ENCODE data around the gene NANP. TPM values are rescaled to one million over a fixed set of nuclear protein-coding genes. Genes with fewer than 3 reads are reported as not detected.

NANP gene
- total and polyA plus RNA-seq, 9 of the 15 experiments (the other 6 are each of a cell fraction or from before 2014, with no cell fraction given): 5.4 to 8.4 (median 6.9) TPM

DNA sequence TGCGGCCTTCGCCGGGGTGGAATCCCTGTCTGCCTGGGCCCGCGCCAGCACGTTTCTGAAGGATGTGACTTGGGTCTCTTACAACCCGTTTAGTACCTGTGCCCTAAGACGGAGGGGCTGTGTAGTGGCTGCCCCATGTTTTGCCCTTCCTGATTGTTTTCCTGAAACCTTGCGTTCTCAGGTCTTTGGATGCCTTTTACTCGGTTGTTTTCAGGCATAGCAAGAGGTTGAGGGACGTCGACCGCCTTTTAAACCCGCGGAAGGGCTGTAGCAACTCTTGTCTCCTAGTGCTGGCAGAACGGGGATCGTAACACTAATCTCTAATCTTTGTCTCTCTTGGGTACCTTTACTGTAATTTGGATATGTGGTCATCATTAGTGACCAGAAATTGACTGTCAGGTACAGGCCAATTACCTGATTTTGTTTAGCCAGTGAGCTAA, 706 bp upstream of the NANP start (continued):
- TF ChIP-seq BRD4 (IDR thresholded peaks at IDR 0.05) (peak; percentile 54; the same call in 1 of the 2 replicates), MTA1 (IDR thresholded peaks at IDR 0.05; ENCODE audit: borderline replicate concordance) (no peak), ZNF347 (CRISPR knock-in tag; IDR thresholded peaks at IDR 0.05; ENCODE audit: low read depth) (no peak), ZNF3 (CRISPR knock-in tag; IDR thresholded peaks at IDR 0.05) (no peak), FOXA3 (CRISPR knock-in tag; conservative IDR thresholded peaks at IDR 0.05 in 1 of 2, IDR thresholded peaks at IDR 0.05 in 1 of 2) (no peak), TCF7 (IDR thresholded peaks at IDR 0.05; ENCODE audit: borderline replicate concordance) (no peak), U2AF1 (optimal IDR thresholded peaks at IDR 0.05; ENCODE audit: low read depth, low read length) (no peak), TSHZ1 (CRISPR knock-in tag; IDR thresholded peaks at IDR 0.05) (no peak)
- TF ChIP-seq, protein P1, sequence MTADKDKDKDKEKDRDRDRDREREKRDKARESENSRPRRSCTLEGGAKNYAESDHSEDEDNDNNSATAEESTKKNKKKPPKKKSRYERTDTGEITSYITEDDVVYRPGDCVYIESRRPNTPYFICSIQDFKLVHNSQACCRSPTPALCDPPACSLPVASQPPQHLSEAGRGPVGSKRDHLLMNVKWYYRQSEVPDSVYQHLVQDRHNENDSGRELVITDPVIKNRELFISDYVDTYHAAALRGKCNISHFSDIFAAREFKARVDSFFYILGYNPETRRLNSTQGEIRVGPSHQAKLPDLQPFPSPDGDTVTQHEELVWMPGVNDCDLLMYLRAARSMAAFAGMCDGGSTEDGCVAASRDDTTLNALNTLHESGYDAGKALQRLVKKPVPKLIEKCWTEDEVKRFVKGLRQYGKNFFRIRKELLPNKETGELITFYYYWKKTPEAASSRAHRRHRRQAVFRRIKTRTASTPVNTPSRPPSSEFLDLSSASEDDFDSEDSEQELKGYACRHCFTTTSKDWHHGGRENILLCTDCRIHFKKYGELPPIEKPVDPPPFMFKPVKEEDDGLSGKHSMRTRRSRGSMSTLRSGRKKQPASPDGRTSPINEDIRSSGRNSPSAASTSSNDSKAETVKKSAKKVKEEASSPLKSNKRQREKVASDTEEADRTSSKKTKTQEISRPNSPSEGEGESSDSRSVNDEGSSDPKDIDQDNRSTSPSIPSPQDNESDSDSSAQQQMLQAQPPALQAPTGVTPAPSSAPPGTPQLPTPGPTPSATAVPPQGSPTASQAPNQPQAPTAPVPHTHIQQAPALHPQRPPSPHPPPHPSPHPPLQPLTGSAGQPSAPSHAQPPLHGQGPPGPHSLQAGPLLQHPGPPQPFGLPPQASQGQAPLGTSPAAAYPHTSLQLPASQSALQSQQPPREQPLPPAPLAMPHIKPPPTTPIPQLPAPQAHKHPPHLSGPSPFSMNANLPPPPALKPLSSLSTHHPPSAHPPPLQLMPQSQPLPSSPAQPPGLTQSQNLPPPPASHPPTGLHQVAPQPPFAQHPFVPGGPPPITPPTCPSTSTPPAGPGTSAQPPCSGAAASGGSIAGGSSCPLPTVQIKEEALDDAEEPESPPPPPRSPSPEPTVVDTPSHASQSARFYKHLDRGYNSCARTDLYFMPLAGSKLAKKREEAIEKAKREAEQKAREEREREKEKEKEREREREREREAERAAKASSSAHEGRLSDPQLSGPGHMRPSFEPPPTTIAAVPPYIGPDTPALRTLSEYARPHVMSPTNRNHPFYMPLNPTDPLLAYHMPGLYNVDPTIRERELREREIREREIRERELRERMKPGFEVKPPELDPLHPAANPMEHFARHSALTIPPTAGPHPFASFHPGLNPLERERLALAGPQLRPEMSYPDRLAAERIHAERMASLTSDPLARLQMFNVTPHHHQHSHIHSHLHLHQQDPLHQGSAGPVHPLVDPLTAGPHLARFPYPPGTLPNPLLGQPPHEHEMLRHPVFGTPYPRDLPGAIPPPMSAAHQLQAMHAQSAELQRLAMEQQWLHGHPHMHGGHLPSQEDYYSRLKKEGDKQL (CRISPR knock-in tag; IDR thresholded peaks at IDR 0.05; ENCODE audit: borderline replicate concordance): no peak
- TF ChIP-seq, protein P2, sequence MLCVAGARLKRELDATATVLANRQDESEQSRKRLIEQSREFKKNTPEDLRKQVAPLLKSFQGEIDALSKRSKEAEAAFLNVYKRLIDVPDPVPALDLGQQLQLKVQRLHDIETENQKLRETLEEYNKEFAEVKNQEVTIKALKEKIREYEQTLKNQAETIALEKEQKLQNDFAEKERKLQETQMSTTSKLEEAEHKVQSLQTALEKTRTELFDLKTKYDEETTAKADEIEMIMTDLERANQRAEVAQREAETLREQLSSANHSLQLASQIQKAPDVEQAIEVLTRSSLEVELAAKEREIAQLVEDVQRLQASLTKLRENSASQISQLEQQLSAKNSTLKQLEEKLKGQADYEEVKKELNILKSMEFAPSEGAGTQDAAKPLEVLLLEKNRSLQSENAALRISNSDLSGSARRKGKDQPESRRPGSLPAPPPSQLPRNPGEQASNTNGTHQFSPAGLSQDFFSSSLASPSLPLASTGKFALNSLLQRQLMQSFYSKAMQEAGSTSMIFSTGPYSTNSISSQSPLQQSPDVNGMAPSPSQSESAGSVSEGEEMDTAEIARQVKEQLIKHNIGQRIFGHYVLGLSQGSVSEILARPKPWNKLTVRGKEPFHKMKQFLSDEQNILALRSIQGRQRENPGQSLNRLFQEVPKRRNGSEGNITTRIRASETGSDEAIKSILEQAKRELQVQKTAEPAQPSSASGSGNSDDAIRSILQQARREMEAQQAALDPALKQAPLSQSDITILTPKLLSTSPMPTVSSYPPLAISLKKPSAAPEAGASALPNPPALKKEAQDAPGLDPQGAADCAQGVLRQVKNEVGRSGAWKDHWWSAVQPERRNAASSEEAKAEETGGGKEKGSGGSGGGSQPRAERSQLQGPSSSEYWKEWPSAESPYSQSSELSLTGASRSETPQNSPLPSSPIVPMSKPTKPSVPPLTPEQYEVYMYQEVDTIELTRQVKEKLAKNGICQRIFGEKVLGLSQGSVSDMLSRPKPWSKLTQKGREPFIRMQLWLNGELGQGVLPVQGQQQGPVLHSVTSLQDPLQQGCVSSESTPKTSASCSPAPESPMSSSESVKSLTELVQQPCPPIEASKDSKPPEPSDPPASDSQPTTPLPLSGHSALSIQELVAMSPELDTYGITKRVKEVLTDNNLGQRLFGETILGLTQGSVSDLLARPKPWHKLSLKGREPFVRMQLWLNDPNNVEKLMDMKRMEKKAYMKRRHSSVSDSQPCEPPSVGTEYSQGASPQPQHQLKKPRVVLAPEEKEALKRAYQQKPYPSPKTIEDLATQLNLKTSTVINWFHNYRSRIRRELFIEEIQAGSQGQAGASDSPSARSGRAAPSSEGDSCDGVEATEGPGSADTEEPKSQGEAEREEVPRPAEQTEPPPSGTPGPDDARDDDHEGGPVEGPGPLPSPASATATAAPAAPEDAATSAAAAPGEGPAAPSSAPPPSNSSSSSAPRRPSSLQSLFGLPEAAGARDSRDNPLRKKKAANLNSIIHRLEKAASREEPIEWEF (CRISPR knock-in tag; IDR thresholded peaks at IDR 0.05): no peak; the same call in 1 of the 2 replicates
- TF ChIP-seq, protein P3, sequence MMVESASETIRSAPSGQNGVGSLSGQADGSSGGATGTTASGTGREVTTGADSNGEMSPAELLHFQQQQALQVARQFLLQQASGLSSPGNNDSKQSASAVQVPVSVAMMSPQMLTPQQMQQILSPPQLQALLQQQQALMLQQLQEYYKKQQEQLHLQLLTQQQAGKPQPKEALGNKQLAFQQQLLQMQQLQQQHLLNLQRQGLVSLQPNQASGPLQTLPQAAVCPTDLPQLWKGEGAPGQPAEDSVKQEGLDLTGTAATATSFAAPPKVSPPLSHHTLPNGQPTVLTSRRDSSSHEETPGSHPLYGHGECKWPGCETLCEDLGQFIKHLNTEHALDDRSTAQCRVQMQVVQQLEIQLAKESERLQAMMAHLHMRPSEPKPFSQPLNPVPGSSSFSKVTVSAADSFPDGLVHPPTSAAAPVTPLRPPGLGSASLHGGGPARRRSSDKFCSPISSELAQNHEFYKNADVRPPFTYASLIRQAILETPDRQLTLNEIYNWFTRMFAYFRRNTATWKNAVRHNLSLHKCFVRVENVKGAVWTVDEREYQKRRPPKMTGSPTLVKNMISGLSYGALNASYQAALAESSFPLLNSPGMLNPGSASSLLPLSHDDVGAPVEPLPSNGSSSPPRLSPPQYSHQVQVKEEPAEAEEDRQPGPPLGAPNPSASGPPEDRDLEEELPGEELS (CRISPR knock-in tag; IDR thresholded peaks at IDR 0.05; ENCODE audit: borderline replicate concordance): no peak
